Measurements from ENCODE around the gene CNTF.

Gene CNTF

DNA sequence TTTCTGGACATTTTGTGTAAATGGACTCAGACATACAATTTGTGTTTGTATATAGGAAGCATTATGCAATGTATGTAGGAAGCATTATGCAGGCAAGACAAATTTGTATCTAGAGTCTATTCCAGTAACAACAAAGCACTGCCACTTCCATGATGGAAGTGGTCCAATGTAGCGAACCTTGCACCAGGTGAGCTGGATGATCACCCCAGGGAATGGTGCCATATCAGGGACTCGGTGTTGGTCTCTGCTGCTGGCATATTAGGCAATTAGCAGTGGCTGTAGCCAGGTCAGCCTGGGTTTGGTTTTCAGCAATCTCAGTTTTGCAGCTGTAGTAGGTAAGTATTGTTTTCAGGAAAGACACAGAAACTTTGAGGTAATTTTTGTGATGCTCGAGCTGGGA is 30.8 kb upstream of the CNTF start:
- H3K4me3 Mint-ChIP-seq: no peak overlapping the region
- peaks cover 68% of the 10 kb centered on the region for H3K36me3 Mint-ChIP-seq (ENCODE audit: low read depth)
- peaks cover 81% of the 10 kb centered on the region for H3K4me1 Mint-ChIP-seq (ENCODE audit: low read depth)
- no peaks in the 10 kb centered on the region for H3K9me3 Mint-ChIP-seq
- H3K27ac Mint-ChIP-seq: peak overlapping the region; percentile 7
- no peaks in the 10 kb centered on the region for H3K27me3 Mint-ChIP-seq

DNA sequence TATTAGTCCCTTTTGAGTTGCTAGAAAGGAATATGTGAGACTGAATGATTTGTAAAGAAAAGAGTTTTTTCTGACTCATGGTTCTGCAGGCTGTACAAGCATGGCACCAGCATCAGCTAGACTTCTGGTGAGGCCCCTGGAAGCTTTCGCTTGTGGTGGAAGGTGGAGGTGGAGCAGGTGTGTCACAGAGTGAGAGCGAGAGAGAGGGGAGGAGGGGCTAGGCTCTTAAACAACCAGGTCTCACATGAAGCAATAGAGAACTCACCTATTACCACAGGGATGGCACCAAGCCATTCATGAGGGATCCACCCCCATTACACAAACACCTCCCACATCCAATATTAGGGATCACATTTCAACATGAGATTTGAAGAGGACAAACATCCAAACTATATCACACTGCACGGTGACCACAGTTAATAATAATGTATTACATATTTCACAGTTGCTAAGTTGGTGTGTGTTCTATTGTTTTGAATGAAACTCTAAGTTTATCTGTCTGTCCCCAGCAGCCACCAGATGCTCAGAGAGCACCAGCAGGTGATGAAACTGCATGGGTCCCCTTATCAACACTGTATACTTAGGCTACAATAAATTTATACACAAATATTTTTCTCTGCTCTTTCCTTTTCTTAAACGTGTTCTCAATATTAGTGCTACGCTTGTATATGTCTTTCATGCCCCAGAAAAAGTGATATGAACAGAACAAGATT is 29.5 kb upstream of the CNTF start:
- H3K9me3 Mint-ChIP-seq: no peaks in the 10 kb centered on the region
- H3K36me3 Mint-ChIP-seq (ENCODE audit: low read depth): peaks cover 58% of the 10 kb centered on the region
- no peaks in the 10 kb centered on the region for H3K27me3 Mint-ChIP-seq
- no peak overlapping the region for H3K4me3 Mint-ChIP-seq
- H3K27ac Mint-ChIP-seq: peak overlapping the region; percentile 38
- peaks cover 81% of the 10 kb centered on the region for H3K4me1 Mint-ChIP-seq (ENCODE audit: low read depth)

DNA sequence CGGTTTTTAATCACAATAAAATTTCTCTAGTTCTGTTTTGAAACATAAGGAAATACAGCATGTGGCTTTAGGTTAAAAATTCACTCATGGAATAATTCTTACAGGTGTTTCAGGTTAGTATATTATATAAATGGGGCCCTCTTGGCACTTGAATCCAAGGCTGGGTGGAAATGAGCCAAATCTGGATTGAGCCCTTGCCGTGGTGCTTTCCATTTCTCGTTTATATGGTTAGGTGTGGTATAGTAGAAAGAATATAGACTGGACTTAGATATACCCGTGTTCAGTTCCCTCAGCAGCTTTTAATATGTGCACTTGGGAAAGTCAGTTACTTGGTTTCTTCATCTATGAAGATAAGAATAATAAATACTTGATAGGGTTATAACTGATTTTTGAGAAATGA is 27.6 kb upstream of the CNTF start:
- H3K4me1 Mint-ChIP-seq (ENCODE audit: low read depth): peaks cover 91% of the 10 kb centered on the region
- peaks cover 60% of the 10 kb centered on the region for H3K36me3 Mint-ChIP-seq (ENCODE audit: low read depth)
- no peak overlapping the region for H3K27ac Mint-ChIP-seq
- H3K9me3 Mint-ChIP-seq: no peaks in the 10 kb centered on the region
- H3K4me3 Mint-ChIP-seq: no peak overlapping the region
- no peaks in the 10 kb centered on the region for H3K27me3 Mint-ChIP-seq

DNA sequence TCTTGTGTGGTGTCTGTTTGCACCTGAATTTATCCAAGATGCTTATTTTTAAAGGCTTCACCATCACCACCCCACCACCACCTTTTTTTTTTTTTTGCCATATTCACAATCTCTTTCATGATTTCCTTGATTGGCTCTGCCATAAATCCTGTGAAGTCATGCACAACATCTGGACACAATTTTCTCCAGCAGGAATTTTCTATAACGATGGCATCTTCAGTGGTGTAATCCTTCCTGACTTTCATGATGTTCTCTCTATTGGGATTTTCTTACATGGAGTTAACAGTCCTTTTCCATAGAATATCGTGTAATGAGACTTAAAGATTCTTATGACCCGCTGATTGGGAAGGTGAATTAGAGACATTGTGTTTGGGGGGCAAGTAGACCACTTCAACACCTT is 25.8 kb upstream of the CNTF start:
- Mint-ChIP-seq H3K9me3 (no peaks in the 10 kb centered on the region), H3K36me3 (ENCODE audit: low read depth) (peaks cover 57% of the 10 kb centered on the region), H3K4me3 (no peak overlapping the region), H3K4me1 (ENCODE audit: low read depth) (peaks cover 93% of the 10 kb centered on the region), H3K27me3 (no peaks in the 10 kb centered on the region), H3K27ac (peak overlapping the region; percentile 66)

DNA sequence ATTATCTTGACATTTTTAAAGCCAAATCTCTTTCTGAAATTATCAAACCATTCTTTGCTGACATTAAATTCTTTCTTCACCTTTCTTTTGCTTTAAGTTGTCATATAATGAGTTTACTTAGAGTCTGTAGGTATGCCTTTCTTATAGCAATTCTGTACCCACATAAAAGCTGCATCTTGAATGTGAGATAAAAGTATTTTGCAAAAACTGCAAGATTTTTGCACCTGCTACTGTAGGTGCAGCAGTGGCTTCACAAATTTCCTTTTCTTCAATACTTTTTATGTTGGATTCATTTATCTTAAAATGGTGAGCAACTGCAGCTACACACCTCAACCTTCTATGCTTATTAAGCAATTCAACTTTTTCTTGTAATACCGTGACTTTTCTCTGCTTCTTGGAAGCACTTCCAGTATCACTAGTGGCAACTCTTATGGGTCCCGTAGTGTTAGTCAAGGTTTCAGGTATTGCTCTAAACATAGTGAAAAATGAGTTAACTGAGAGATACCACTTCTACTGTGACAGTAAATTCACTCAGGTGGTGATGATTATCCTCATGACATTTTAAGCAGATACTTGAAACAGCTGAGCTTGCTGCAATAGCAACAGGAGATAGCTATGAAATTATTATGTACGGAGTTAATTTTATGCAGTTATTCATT is 24.9 kb upstream of the CNTF start:
- Mint-ChIP-seq H3K4me1 (ENCODE audit: low read depth) (peaks cover 90% of the 10 kb centered on the region), H3K36me3 (ENCODE audit: low read depth) (peaks cover 58% of the 10 kb centered on the region), H3K27me3 (no peaks in the 10 kb centered on the region), H3K9me3 (no peaks in the 10 kb centered on the region), H3K27ac (peak overlapping the region; percentile 73), H3K4me3 (peak overlapping the region; percentile 35)

DNA sequence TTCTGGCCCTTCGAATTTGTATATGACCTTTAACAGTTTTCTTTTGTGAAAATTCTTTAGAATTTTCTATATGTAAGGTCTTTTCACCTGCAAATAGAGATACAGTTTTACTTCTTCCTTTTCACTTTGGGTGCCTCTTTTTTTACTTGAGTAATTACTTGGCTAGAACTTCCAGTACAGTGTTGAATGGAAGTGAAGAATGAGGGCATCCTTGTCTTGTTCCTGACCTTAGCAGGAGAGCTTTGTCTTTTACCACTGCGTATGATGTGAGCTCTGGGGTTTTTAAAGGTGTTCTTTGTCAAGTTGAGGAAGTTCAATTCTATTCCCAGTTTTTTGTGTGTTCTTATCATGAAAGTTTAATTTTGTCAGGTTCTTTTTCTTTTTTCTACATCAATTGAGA is 22.0 kb upstream of the CNTF start:
- Mint-ChIP-seq H3K4me1 (ENCODE audit: low read depth) (peaks cover 93% of the 10 kb centered on the region), H3K27me3 (no peaks in the 10 kb centered on the region), H3K36me3 (ENCODE audit: low read depth) (peaks cover 77% of the 10 kb centered on the region), H3K4me3 (no peak overlapping the region), H3K27ac (no peak overlapping the region), H3K9me3 (no peaks in the 10 kb centered on the region)

DNA sequence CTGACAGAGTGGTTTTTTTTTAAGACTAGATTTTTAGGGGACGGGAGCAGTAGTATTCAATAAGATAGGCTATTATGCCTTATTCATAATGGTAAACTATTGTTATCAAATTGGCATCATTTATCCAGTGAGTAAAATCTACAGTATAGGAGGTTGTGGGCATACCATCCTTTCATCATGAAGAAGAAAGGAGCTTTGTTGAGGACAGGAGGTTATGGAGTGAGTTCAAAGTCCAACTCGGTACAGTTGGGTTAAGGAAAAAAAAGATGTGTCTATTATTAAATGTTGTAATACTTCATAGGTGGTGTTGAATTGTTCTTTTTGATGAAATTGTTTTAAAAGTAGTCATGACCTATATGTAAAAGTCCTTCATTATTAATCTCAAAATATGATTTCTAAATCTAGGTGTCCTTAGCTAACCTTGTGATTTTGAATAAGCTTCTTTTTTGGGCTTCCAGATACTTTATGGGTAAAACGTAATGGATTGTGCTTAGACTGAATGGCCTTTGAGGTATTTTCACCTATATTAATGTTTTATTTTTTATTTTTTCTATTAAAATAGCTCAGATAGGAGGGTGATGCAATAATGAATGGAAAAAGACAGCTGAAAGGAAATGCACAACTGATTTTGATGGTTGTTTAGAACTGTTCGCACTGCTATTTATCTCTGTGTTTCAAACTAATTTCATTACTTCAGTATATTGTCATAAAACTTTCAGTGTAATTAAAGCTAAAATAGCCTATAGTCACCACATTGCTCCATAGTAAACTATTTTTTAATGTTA is 15.3 kb upstream of the CNTF start:
- no peaks in the 10 kb centered on the region for H3K27me3 Mint-ChIP-seq
- peaks cover 77% of the 10 kb centered on the region for H3K4me1 Mint-ChIP-seq (ENCODE audit: low read depth)
- no peaks in the 10 kb centered on the region for H3K9me3 Mint-ChIP-seq
- peaks cover 76% of the 10 kb centered on the region for H3K36me3 Mint-ChIP-seq (ENCODE audit: low read depth)
- no peak overlapping the region for H3K4me3 Mint-ChIP-seq
- H3K27ac Mint-ChIP-seq: peak overlapping the region; percentile 21

DNA sequence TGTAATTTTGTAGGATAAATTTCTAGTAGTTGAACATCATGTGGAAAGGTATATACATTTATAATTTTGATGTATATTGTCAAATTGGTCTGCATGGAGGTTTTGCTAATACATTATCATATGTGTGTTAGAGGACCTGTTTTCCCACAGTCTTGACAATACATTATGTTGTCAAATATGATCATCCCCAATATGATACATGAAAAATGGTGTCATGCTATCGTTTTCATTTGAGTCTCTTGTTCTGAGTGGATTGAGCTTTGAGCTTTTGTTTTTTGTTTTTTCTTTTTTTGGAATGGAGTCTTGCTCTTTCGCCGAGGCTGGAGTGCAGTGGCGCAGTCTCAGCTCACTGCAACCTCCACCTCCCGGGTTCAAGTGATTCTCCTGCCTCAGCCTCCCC is 14.1 kb upstream of the CNTF start:
- no peaks in the 10 kb centered on the region for H3K9me3 Mint-ChIP-seq
- peaks cover 77% of the 10 kb centered on the region for H3K4me1 Mint-ChIP-seq (ENCODE audit: low read depth)
- no peak overlapping the region for H3K27ac Mint-ChIP-seq
- no peak overlapping the region for H3K4me3 Mint-ChIP-seq
- H3K36me3 Mint-ChIP-seq (ENCODE audit: low read depth): peaks cover 76% of the 10 kb centered on the region
- H3K27me3 Mint-ChIP-seq: no peaks in the 10 kb centered on the region

DNA sequence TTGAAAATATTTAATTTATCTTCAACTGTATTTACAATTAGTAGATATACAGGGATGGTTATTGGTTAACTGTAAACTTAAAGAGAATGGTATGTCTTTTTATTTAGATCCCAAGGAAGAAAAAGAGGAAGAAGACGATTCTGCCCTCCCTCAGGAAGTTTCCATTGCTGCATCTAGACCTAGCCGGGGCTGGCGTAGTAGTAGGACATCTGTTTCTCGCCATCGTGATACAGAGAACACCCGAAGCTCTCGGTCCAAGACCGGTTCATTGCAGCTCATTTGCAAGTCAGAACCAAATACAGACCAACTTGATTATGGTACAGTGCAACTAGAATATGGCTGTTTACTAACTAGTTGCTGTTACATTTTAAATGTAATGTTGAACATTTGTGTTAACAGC is 12.7 kb upstream of the CNTF start:
- H3K4me3 Mint-ChIP-seq: no peak overlapping the region
- peaks cover 68% of the 10 kb centered on the region for H3K4me1 Mint-ChIP-seq (ENCODE audit: low read depth)
- peaks cover 74% of the 10 kb centered on the region for H3K36me3 Mint-ChIP-seq (ENCODE audit: low read depth)
- no peaks in the 10 kb centered on the region for H3K27me3 Mint-ChIP-seq
- H3K9me3 Mint-ChIP-seq: no peaks in the 10 kb centered on the region
- no peak overlapping the region for H3K27ac Mint-ChIP-seq

DNA sequence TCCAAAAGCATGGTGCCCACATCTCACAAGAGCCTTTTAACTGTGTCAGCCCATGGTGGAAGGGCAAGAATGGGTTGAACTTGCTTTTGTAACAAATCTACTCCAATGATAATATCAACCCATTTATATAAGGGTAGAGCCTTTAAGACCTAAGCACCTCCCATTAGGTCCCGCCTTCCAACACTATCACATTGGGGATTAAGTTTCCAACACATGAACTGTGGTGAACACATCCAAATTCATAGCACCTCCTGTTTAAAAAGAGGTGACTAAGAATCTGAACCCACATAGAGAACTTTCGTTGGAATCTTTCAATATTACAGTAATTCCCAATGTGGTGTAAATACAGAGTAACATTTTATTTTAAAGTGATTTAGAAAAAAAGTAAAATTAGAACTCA is 9.2 kb upstream of the CNTF start:
- Mint-ChIP-seq H3K9me3 (no peaks in the 10 kb centered on the region), H3K4me1 (ENCODE audit: low read depth) (peaks cover 43% of the 10 kb centered on the region)

DNA sequence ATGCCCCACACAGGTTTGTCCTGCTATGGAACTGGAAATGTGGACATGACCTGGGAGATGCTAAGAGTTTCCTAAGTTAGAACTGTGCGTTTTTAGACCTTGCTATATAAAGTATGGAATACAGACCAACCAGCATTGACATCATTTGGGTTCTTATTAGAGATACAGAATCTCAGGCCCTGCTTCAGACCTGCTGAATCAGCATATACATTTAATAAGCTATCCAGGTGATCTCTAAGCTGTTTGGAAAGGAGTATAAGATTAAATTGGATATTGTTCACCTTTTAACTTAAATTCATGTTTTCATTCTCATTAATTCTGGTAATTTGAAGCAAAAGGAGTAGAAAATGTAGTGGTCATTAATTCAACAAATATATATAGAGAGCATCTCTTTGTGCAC is 6.9 kb upstream of the CNTF start:
- Mint-ChIP-seq H3K36me3 (ENCODE audit: low read depth) (peaks cover 88% of the 10 kb centered on the region), H3K27me3 (no peaks in the 10 kb centered on the region), H3K9me3 (no peaks in the 10 kb centered on the region), H3K4me3 (no peak overlapping the region), H3K4me1 (ENCODE audit: low read depth) (peaks cover 39% of the 10 kb centered on the region), H3K27ac (no peak overlapping the region)

More for the DNA sequence above, 9.2 kb upstream of the CNTF start:
- Mint-ChIP-seq H3K4me3 (no peak overlapping the region), H3K36me3 (ENCODE audit: low read depth) (peaks cover 82% of the 10 kb centered on the region), H3K27me3 (no peaks in the 10 kb centered on the region), H3K27ac (no peak overlapping the region)

DNA sequence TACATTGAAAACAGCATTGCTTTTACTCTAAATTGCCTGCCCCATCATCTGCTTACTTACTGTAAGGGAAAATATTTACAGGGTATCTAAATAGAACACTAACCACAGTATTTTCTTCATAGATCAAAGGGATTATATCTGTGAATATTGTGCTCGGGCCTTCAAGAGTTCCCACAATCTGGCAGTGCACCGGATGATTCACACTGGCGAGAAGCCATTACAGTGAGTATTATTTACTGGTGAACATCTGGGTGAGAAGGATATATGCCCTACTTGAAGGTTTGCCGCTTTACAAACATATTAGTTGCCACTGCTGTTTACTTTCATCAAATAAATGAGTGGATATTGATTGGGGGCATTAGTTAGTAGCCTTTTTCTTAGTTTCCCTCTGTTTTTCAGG is 5.9 kb upstream of the CNTF start:
- Mint-ChIP-seq H3K9me3 (no peaks in the 10 kb centered on the region), H3K36me3 (ENCODE audit: low read depth) (peaks cover 85% of the 10 kb centered on the region), H3K4me1 (ENCODE audit: low read depth) (peaks cover 28% of the 10 kb centered on the region), H3K4me3 (no peak overlapping the region), H3K27ac (no peak overlapping the region), H3K27me3 (no peaks in the 10 kb centered on the region)

DNA sequence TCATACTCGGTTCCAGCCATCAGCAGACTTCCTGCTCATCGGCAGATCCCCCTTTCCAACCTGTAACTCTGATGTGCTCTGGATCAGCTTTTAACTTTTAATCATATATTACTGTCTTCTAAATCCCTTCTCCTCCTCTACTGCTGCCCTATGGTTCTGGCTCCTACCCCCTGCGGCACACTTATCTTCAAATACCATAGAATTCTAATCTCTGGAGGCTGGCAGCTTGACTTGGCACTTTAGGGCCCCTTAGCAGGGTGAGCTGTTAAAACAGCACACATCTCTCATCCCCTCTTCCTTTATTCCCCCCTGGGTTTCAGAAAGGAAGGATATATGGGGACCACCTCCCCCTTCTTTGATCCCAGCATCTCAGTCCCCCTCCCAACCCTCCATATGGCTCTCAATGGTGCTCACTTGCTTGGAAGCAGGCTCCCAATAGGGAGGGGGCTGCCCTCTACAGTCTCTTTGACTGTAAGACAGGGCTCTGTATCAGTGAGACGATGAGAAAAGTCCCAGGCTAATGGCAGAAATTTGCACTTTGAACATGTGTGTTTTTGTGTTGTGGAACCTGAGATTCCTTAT is 4.4 kb upstream of the CNTF start:
- Mint-ChIP-seq H3K27me3 (no peaks in the 10 kb centered on the region), H3K36me3 (ENCODE audit: low read depth) (peaks cover 85% of the 10 kb centered on the region), H3K27ac (peak overlapping the region; percentile 9), H3K4me3 (no peak overlapping the region), H3K4me1 (ENCODE audit: low read depth) (peaks cover 28% of the 10 kb centered on the region), H3K9me3 (no peaks in the 10 kb centered on the region)

DNA sequence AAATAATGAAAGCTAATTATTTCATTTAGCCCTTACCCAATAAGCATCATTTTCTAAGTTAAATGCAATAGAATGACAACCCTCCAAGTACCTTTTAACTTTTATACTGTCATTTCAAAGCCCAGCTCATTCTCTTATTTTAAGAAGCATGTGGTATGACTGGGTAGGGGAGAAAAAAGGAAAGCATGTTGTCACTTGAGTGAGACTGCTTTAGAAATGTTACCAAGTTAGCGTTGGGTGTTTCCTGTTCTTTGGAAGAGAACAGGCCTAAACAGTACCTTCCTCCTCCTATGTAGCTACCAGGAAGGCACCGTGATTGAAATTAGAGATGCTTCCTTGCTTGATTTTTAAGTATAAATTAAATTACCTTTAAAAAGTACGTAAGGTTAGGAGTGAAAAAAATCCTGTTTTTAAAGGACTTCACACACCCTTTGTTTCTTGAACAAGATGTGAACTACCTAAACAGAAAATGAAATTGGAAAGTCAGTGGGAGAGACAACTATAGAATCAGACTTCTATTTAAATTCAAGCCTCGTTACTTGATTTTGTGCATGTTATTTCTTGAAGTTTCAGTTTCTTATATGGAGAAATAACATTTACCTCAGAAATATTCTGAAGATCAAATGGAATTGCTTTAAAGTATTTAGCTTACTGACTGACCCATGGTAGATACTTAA is 741 bp upstream of the CNTF start:
- Mint-ChIP-seq H3K9me3 (no peaks in the 10 kb centered on the region), H3K36me3 (ENCODE audit: low read depth) (peaks cover 80% of the 10 kb centered on the region), H3K4me1 (ENCODE audit: low read depth) (peaks cover 23% of the 10 kb centered on the region), H3K4me3 (no peak overlapping the region), H3K27ac (peak overlapping the region; percentile 52), H3K27me3 (no peaks in the 10 kb centered on the region)

Measured in stimulated activated naive CD8-positive, alpha-beta T cell treated with anti-CD3 and anti-CD28 coated beads, Interleukin-15, Interleukin-2, amounts not matched to agents 100 ng/mL and 50 ng/mL, for 24 hours (primary cell).